Colonic mucosa (tissue), 4 donors: Measurements from ENCODE around the gene GALNT16. TPM values are rescaled to one million over a fixed set of nuclear protein-coding genes. Genes with fewer than 3 reads are reported as not detected.
A peak's percentile ranks its signal among the peaks of the same experiment; 100 is the strongest.
"Not testable (repeated sequence)": the region's sequence is repeated elsewhere in the genome, so short reads cannot be mapped to it uniquely, and the experiment has no call there.

Experiments
- DNase-seq: peaks from one replicate; pipeline ENCODE4 v3.0.0-alpha.2; 2020
- H3K27ac ChIP-seq: fragments of 200-600 bp; one replicate; pipeline ENCODE4 v1.8.0; 2021
- H3K27me3 ChIP-seq: fragments of 200-600 bp; one replicate; pipeline ENCODE4 v1.8.0; 2021
- H3K36me3 ChIP-seq: fragments of 200-600 bp; one replicate; pipeline ENCODE4 v1.8.0; 2021
- H3K4me1 ChIP-seq: fragments of 200-600 bp; one replicate; pipeline ENCODE4 v1.8.0; 2021; ENCODE audit warnings: mild to moderate bottlenecking
- H3K4me3 ChIP-seq: fragments of 200-600 bp; one replicate; pipeline ENCODE4 v1.8.0; 2021
- H3K9ac ChIP-seq, 2 donors: one replicate each; pipeline ENCODE4 v1.7.0; 2013; ENCODE audit warnings: control low read depth in 2 of 2, low read depth in 2 of 2, low read length in 2 of 2
- H3K9me3 ChIP-seq: fragments of 200-600 bp; one replicate; pipeline ENCODE4 v1.8.0; 2021
- CTCF ChIP-seq: fragments of 200-600 bp; IDR thresholded peaks from one replicate; pipeline ENCODE4 v1.8.0; 2022; ENCODE audit warnings: antibody characterized with exemption, mild to moderate bottlenecking
- intact Hi-C: fragments of 100-400 bp; cut with DNase I; formaldehyde crosslinking; loops from one replicate; pipeline ENCODE4 v1.14.1; 2022
- total RNA-seq, 2 donors: library from RNA; stranded (reverse); fragmentation: NEBNext Ultra II Directional in 1 of 2; extraction: Animal tissue kit (Norgen Biotek cat#: 25700) in 1 of 2; gene quantifications; one replicate each; pipeline ENCODE4 v1.2.1, GENCODE V29; 2021
- donor health status: healthy.
- donor health status: DM: no; HTN: no; CAD: no.
- donor health status: DM: no; HTN: no; CAD: no.

Gene GALNT16
- 1 to 10 TPM in 1 of 2 donors, under 1 TPM in 1; 0.22 to 1.6 TPM for total RNA-seq

- peak within 1 kb of the TSS in 1 of 2 donors; percentile 20 for H3K9ac ChIP-seq
- no peak for TF ChIP-seq CTCF
Measured at GRCh38 chr14:69259527-69260189, at the start of gene GALNT16. TSS of gene GALNT16 (plus strand) at chr14:69260158. CDS start at chr14:69260291, 133 bp downstream.

GRCh38 chr14:69214393-69214792 is 45.6 kb upstream of the GALNT16 start:
- intact Hi-C loops = no loop called here
- H3K4me1 ChIP-seq = no peaks in the 10 kb centered on the region
- no peak for TF ChIP-seq CTCF
- no peak overlapping the region for H3K9ac ChIP-seq
- no peak for DNase-seq
- no peaks in the 10 kb centered on the region for H3K36me3 ChIP-seq
- H3K27ac ChIP-seq = no peak overlapping the region
- no peaks in the 10 kb centered on the region for H3K27me3 ChIP-seq
- no peak overlapping the region for H3K4me3 ChIP-seq
- no peaks in the 10 kb centered on the region for H3K9me3 ChIP-seq

More at GRCh38 chr14:69259527-69260189, at the start of gene GALNT16:
- peaks cover 5% of the 10 kb centered on the region for H3K4me1 ChIP-seq
- H3K4me3 ChIP-seq = peak within 1 kb of the TSS; percentile 39
- H3K27me3 ChIP-seq = peaks cover 20% of the 10 kb centered on the region
- no peaks in the 10 kb centered on the region for H3K36me3 ChIP-seq
- intact Hi-C loops = no loop called here
- DNase-seq = peak; percentile 29
- no peaks in the 10 kb centered on the region for H3K9me3 ChIP-seq
- H3K27ac ChIP-seq = no peak within 1 kb of the TSS

- H3K9me3 ChIP-seq, intact Hi-C loops, H3K27ac ChIP-seq, H3K4me3 ChIP-seq, H3K4me1 ChIP-seq, DNase-seq, H3K9ac ChIP-seq, H3K36me3 ChIP-seq, H3K27me3 ChIP-seq: not testable (repeated sequence)
Measured at GRCh38 chr14:69217663-69218062, 42.3 kb upstream of the GALNT16 start.

- no peak overlapping the region for H3K9ac ChIP-seq
- intact Hi-C loops = no loop called here
- H3K4me3 ChIP-seq = no peak overlapping the region
- no peaks in the 10 kb centered on the region for H3K27me3 ChIP-seq
- no peak for DNase-seq
- no peaks in the 10 kb centered on the region for H3K4me1 ChIP-seq
- no peaks in the 10 kb centered on the region for H3K9me3 ChIP-seq
- no peak overlapping the region for H3K27ac ChIP-seq
- H3K36me3 ChIP-seq = no peaks in the 10 kb centered on the region
- TF ChIP-seq CTCF = no peak
Measured at GRCh38 chr14:69224946-69225345, 35.0 kb upstream of the GALNT16 start.

GRCh38 chr14:69226178-69226577 is 33.8 kb upstream of the GALNT16 start:
- Histone ChIP-seq H3K27me3 (no peaks in the 10 kb centered on the region), H3K27ac (no peak overlapping the region), H3K9ac (no peak overlapping the region), H3K4me3 (no peak overlapping the region), H3K9me3 (no peaks in the 10 kb centered on the region), H3K36me3 (no peaks in the 10 kb centered on the region), H3K4me1 (no peaks in the 10 kb centered on the region)
- intact Hi-C loops = no loop called here
- no peak for DNase-seq
- no peak for TF ChIP-seq CTCF

GRCh38 chr14:69226736-69227135 is 33.2 kb upstream of the GALNT16 start:
- Histone ChIP-seq H3K36me3 (no peaks in the 10 kb centered on the region), H3K27ac (no peak overlapping the region), H3K4me3 (no peak overlapping the region), H3K27me3 (no peaks in the 10 kb centered on the region), H3K9ac (no peak overlapping the region), H3K9me3 (no peaks in the 10 kb centered on the region), H3K4me1 (no peaks in the 10 kb centered on the region)
- TF ChIP-seq CTCF = no peak
- DNase-seq = no peak
- intact Hi-C loops = no loop called here
